Thymus (tissue), 11 donors: ENCODE measurements around the gene TEX9. TPM values are rescaled to one million over a fixed set of nuclear protein-coding genes. Genes with fewer than 3 reads are reported as not detected.
"Not testable (repeated sequence)": the region's sequence is repeated elsewhere in the genome, so short reads cannot be mapped to it uniquely, and the experiment has no call there.

Experiments
- DNase-seq, 9 donors: peaks; one replicate each; pipeline ENCODE4 v3.0.0-alpha.2; 2013; ENCODE audit warnings: low spot score in 9 of 9, low read depth in 6 of 9, missing footprints in 1 of 9
- H3K27ac ChIP-seq, 2 donors: one replicate each; pipeline ENCODE4 v1.5.1; 2013; ENCODE audit warnings: control low read depth in 1 of 2, low read depth in 1 of 2, low read length in 1 of 2, mild to moderate bottlenecking in 1 of 2, moderate library complexity in 1 of 2
- H3K27me3 ChIP-seq, 2 donors: one replicate each; pipeline ENCODE4 v1.5.1; 2013; ENCODE audit warnings: low read length in 1 of 2; ENCODE audit not compliant: control insufficient read depth in 2 of 2, insufficient read depth in 1 of 2
- H3K36me3 ChIP-seq, 2 donors: one replicate each; pipeline ENCODE4 v1.5.1; 2013; ENCODE audit warnings: low read length in 1 of 2, mild to moderate bottlenecking in 1 of 2, moderate library complexity in 1 of 2; ENCODE audit not compliant: control insufficient read depth in 2 of 2, insufficient read depth in 2 of 2
- H3K4me1 ChIP-seq, 2 donors: one replicate each; pipeline ENCODE4 v1.5.1; 2013; ENCODE audit warnings: low read length in 2 of 2; ENCODE audit not compliant: control insufficient read depth in 2 of 2, insufficient read depth in 2 of 2
- H3K4me3 ChIP-seq, 2 donors: one replicate each; pipeline ENCODE4 v1.5.1; 2013; ENCODE audit warnings: low read length in 2 of 2, control low read depth in 1 of 2, mild to moderate bottlenecking in 1 of 2
- H3K9me3 ChIP-seq, 2 donors: one replicate each; pipeline ENCODE4 v1.5.1; 2013; ENCODE audit warnings: low read length in 1 of 2, mild to moderate bottlenecking in 1 of 2; ENCODE audit not compliant: control insufficient read depth in 2 of 2, insufficient read depth in 1 of 2
- WGBS: extraction: QIAGEN DNeasy Blood & Tissue Kit; methylation state at CpG from one replicate; pipeline ENCODE4 v1.1.7; 2013; 5-methylcytosine and 5-hydroxymethylcytosine counted together
- polyA plus RNA-seq: library from polyadenylated mRNA; stranded (reverse); fragments of 200-250 nt; gene quantifications from one replicate; pipeline ENCODE4 v1.2.3, GENCODE V29; 2013
- total RNA-seq: library from RNA; stranded (reverse); fragments of 120-200 nt; gene quantifications from one replicate; pipeline ENCODE4 v1.2.4, GENCODE V29; 2013
- donor health status: healthy.

TEX9 gene
- total and polyA plus RNA-seq, 2 donors: 3.5 to 5.0 TPM

DNA sequence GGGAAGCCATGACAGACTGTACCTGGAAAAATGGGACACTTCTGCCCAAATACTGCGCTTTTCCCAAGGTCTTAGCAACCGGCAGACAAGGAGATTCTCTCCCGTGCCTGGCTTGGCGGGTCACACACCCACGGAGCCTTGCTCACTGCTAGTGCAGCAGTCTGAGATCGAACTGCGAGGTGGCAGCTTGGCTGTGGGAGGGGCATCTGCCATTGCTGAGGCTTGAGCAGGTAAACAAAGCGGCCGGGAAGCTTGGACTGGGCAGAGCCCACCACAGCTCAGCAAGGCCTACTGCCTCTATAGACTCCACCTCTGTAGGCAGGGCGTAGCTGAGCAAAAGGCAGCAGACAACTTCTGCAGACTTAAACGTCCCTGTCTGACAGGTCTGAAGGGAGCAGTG lies 34.0 kb downstream of the TEX9 start:
- not testable (repeated sequence) for H3K36me3 ChIP-seq, H3K4me3 ChIP-seq, H3K27ac ChIP-seq, H3K4me1 ChIP-seq, H3K27me3 ChIP-seq, DNase-seq, H3K9me3 ChIP-seq
- 98% methylated on average over 11 of the region's 11 CpGs for WGBS

DNA sequence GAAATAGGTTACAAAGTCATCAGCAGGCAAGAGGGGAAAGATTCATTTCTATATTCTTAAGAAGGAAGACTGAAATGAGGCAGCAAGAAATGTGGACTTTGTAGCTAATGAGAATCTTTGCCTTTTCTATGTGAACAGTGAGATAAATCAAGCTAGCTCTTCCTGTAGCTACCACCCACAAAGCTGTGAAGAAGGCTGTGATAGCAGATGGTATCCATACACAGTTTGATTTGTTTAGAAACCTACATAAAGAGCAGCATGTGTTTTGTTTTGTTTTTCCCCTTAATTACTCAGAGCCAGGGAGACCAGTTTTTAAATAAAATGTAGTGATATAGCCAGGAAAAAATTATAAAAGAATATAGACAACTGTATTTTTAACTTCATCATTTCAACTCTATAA lies 45.5 kb downstream of the TEX9 start:
- no peaks in the 10 kb centered on the region for H3K9me3 ChIP-seq
- no peaks in the 10 kb centered on the region for H3K4me1 ChIP-seq
- H3K27me3 ChIP-seq: no peaks in the 10 kb centered on the region
- H3K36me3 ChIP-seq: no peaks in the 10 kb centered on the region
- no peak for DNase-seq
- H3K27ac ChIP-seq: no peak overlapping the region
- no peak overlapping the region for H3K4me3 ChIP-seq

DNA sequence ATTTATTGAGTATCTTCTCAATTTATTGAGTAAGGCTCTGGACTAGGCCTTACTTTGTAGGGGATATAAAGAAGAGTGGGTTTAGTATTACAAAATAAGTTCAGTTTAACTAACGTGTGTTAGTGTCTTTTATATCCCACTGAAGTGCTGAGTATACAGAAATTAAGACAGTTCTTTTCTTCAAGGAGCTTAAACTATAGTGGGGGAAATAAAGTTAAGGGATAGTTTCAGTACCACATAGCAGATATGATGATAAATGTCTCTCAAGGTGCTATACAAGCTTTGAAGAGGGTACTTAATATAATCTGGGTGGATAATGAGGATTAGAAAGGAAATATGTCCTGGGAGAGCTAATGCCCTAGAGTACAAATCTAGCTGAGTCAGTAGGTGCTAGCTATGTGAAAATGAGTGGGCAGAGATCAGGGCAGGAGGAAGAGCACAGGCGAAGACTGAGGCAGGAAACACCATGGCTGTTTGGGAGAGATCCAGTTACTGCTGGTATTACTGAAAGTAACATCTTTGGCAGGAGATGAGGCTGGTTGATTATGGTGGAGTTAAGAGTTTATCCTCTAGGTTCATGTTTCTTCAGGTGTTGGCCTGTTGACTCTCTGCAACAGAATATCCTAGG lies 46.0 kb downstream of the TEX9 start:
- Histone ChIP-seq H3K4me1 (no peaks in the 10 kb centered on the region), H3K4me3 (no peak overlapping the region), H3K9me3 (no peaks in the 10 kb centered on the region), H3K36me3 (no peaks in the 10 kb centered on the region), H3K27me3 (no peaks in the 10 kb centered on the region), H3K27ac (no peak overlapping the region)
- 91% methylated on average over 2 of the region's 2 CpGs for WGBS
- DNase-seq: no peak

DNA sequence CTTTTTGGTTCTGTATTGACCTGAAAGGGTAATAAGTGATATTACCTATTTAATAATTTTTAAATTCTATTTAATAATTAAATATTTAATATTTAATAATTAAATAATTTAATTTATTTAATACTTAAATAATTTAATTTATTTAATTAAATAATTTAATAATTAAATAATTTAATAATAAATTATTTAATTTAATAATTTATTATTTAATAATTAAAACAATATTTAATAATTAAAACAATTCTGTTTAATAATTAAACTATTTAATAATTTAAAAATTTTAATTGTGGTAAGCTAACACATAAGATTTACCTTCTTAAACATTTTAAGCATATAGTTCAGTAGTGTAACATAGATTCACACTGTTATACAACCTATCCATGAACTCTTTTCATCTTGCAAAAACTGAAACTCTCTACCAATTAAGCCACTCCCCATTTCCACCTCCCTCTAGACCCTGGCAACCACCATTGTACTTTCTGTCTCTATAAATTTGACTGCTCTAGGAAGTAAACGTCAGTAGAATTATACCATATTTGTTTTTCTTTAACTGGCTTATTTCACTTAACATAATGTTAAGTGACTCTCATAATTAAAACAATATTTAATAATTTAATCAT lies 48.0 kb downstream of the TEX9 start:
- not testable (repeated sequence) for H3K4me3 ChIP-seq, H3K27me3 ChIP-seq, H3K36me3 ChIP-seq, DNase-seq, H3K27ac ChIP-seq, H3K9me3 ChIP-seq, H3K4me1 ChIP-seq
- WGBS: 96% methylated on average over 1 of the region's 1 CpG

DNA sequence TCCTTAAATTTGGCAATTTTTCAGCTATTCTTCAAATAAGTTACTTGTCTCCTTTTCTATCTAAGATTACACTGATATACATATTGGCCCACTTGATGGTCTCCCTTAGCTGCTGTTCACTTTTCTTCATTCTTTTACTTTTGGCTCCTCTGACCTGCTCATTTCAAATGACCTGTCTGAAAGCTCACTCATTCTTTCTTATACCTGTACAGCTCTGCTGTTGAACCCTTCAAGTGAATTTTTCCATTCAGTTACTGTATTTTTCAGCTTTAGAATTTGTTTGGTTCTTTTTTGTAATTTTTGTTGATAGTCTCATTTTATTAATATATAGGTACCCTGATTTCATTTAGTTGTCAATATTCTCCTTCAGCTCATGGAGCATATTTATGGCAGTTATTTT lies 60.0 kb downstream of the TEX9 start:
- Histone ChIP-seq H3K27ac (no peak overlapping the region), H3K9me3 (no peaks in the 10 kb centered on the region), H3K36me3 (peaks cover 9 to 12% of the 10 kb centered on the region in 2 donors), H3K4me1 (no peaks in the 10 kb centered on the region), H3K4me3 (no peak overlapping the region), H3K27me3 (no peaks in the 10 kb centered on the region)
- no peak for DNase-seq

DNA sequence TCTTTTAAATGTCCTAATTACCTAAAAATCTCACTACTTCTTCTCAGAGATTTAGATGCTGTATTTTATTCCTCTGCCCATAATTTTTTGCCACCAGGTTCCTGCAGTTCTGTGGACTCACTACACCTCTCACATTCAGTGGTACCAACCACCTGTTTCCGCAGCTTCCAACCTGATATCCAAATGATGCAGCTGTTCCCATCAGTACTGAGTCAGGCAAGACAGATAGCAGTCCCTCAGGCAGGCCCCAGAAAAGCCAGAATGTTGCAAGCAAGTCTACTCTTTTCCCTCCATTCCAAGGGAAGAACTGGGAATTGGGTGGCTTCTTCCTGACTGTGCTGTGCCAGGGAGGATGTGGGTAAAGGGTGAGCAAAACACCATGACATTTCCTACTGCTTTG lies 60.8 kb downstream of the TEX9 start:
- H3K4me1 ChIP-seq: no peaks in the 10 kb centered on the region
- WGBS: 100% methylated on average over 1 of the region's 1 CpG
- H3K36me3 ChIP-seq: peaks cover 9 to 15% of the 10 kb centered on the region in 2 donors
- H3K27ac ChIP-seq: no peak overlapping the region
- no peaks in the 10 kb centered on the region for H3K27me3 ChIP-seq
- DNase-seq: no peak
- no peaks in the 10 kb centered on the region for H3K9me3 ChIP-seq
- H3K4me3 ChIP-seq: no peak overlapping the region

DNA sequence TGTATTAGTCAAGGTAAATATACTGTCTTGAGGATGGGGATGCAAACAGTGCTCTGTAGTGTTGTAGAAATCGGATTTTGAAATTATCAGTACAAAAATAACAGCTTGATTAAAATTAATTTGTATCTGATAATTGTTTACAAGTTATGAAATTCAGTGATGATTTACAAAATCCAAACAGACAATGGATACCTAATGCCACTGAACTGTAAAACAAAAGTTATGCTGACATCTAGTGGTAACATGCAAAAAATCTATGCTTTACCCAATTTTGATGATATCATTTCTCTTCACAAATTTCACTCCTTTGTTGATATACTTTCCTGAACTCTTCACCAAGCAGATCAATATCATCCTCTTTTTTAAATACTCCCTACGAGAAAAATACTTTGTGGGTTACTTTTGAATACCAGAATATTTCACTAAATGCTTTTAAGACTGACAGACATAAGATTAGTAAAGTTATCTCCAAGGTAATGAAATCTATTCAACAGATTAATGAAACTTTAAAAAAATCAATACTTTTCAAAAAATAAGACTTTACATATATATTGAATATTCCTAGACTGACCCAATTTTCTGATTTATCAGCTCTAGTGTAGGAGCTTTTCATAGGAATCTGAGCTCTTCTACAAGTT lies 63.7 kb downstream of the TEX9 start:
- H3K4me1 ChIP-seq: no peaks in the 10 kb centered on the region
- H3K36me3 ChIP-seq: peaks cover 10 to 16% of the 10 kb centered on the region in 2 donors
- H3K27me3 ChIP-seq: no peaks in the 10 kb centered on the region
- DNase-seq: peak in 7 of 9 donors; percentile 11 to 56 (median 26)
- 46% methylated on average over 2 of the region's 2 CpGs for WGBS
- no peak overlapping the region for H3K27ac ChIP-seq
- no peaks in the 10 kb centered on the region for H3K9me3 ChIP-seq
- no peak overlapping the region for H3K4me3 ChIP-seq

DNA sequence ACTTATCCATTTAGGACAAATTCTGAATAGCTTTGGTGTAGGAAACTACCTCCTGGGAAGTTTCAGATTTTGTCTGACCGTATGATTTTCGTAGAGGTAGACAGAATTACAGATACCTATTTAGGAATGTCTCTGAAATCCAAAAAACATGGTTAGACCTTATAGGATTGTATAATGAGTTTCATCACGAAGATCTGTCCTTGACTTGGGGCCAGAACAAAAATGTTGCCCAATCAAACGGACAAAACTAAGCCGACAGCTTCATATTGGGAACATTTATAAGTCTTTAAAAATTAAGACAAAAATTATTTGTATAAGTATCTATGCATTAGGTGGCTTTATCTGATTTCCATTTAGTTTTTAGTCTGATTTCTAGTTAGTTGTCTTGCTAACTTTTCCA lies 67.1 kb downstream of the TEX9 start:
- no peaks in the 10 kb centered on the region for H3K9me3 ChIP-seq
- DNase-seq: no peak
- no peak overlapping the region for H3K4me3 ChIP-seq
- no peaks in the 10 kb centered on the region for H3K27me3 ChIP-seq
- no peak overlapping the region for H3K27ac ChIP-seq
- 98% methylated on average over 5 of the region's 5 CpGs for WGBS
- H3K4me1 ChIP-seq: no peaks in the 10 kb centered on the region
- peaks cover 3 to 8% of the 10 kb centered on the region in 2 donors for H3K36me3 ChIP-seq

DNA sequence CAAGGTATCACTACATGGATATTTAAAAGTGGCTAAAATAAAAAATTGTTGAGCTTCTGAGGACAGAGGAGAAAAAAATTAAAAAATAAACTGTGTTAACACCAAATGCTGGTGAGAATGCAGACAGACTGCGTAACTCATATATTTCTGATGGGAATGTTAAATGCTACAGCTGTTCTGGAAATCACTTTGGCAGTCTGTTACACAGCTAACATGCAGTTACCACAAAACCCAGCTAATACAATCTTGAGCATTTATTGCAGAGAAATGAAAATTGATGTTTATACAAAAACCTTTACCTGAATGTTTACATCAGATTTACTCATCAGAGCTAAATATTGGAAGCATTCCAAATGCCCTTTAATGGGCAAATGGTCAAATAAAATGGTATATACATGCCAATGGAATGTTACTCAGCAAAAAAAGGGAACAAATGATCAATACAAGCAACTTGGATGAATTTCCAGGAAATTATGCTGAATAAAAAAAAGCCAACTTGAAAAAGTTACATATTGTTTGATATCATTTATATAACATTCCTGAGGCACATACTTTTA lies 75.1 kb downstream of the TEX9 start:
- H3K27ac ChIP-seq: no peak overlapping the region
- H3K4me3 ChIP-seq: no peak overlapping the region
- H3K27me3 ChIP-seq: no peaks in the 10 kb centered on the region
- peaks cover 0 to 16% of the 10 kb centered on the region in 2 donors for H3K36me3 ChIP-seq
- H3K4me1 ChIP-seq: no peaks in the 10 kb centered on the region
- H3K9me3 ChIP-seq: no peaks in the 10 kb centered on the region
- WGBS: 96% methylated on average over 1 of the region's 1 CpG
- no peak for DNase-seq
